ENCODE data around the gene SORCS3.

DNA sequence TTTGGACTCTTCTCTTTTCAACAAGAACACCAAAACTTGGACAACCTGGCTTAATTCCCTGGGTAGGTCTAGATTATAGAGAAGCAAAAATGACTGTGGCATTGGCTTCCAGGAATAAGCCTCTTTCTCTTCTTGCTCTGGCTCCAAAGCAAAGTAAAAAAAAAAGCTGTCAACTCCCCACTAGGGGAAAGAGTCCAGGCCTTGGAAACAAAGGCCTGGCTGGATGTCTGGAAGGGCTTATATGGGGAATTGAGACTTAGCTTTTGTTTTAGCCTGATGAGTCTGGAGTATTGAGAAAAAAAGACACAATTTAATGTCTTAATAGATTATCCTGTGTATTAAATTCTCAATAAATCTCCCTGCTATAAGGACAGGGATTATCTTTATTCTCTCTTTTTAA lies 300.6 kb downstream of the SORCS3 start:
- TF ChIP-seq CTCF (conservative IDR thresholded peaks at IDR 0.05; ENCODE audit: low read depth, low read length) (no peak), EZH2 (IDR thresholded peaks at IDR 0.05; ENCODE audit: low read length, unreplicated experiment) (no peak)

Measured in PC-3 (cell line).